GM21526 (cell line): ENCODE measurements around the gene MACROD2.
"Not testable (repeated sequence)": the region's sequence is repeated elsewhere in the genome, so short reads cannot be mapped to it uniquely, and the experiment has no call there.

Source experiments
- ATAC-seq: cut with Tn5 transposase; IDR thresholded peaks from one replicate; pipeline ENCODE4 v1.9.1; 2021; ENCODE audit warnings: moderate library complexity; ENCODE audit not compliant: unreplicated experiment, low FRiP score

The MACROD2 gene

DNA sequence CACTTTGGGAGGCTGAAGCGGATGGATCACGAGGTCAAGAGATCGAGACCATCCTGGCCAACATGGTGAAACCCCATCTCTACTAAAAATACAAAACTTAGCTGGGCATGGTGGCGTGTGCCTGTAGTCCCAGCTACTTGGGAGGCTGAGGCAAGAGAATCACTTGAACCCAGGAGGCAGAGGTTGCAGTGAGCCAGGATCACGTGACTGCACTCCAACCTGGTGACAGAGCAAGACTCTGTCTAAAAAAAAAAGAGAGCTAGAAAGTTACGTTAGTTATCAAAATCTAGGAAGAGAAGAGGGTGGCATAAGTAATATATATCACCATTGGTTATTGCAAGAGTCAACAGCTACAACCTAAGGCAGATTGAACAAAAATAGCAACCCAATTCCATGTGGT is 2017.6 kb downstream of the MACROD2 start:
- ATAC-seq: not testable (repeated sequence)

DNA sequence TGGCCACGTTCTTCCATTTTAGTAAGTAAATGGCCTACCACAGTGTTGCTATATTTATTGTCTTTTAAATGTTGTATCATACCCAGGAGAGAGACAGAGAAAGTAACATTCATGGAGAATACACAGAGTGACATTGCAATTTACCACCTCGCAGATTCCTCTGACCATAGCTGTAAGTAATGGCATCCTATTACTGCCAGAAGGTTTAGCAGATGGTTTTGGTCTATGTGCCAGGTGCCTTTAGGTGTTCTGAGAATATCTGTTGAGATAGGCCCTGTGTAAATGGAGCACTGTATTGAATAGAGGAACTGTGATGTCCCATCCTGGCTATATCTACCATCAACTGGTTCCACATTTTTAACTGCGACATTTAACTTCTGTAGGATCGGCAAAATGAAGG is 2018.3 kb downstream of the MACROD2 start:
- no peak for ATAC-seq

DNA sequence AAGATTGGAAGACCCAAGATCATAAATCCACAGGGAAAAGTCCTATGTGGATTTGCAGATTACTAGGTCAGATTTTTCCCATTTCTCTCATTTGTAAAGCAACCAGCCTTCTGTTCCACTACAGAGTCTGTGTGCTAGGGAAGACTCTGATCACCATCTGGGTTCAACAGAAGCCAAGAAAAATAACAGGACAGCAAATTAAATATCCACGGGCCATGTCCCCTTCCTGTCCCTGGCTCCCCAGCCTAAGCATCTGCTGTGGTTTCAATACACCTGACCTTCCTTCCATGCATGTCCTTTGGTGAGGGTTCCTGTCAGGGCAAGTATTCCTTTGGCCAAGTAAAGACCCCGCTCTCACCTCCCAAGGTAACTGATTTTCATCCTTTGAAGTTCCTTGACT is 2019.1 kb downstream of the MACROD2 start:
- ATAC-seq: no peak

DNA sequence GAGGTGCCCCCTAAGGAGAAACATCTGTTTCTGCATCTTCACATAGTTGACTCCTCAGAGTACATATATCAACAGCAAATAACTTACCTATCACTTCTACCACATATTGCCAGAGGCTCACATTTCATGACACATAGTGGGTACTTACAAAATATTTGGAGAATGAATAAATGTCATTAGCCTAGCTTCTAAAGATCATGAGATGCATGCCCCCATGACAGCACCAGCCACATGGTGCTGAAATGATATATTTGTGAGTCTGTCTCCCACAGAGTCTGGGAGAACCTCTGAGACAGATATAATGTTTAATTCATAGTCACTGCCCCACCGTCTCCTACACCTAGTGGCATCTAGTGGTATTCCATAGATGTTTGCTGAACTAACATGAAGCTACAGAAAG is 2022.3 kb downstream of the MACROD2 start:
- ATAC-seq: no peak

DNA sequence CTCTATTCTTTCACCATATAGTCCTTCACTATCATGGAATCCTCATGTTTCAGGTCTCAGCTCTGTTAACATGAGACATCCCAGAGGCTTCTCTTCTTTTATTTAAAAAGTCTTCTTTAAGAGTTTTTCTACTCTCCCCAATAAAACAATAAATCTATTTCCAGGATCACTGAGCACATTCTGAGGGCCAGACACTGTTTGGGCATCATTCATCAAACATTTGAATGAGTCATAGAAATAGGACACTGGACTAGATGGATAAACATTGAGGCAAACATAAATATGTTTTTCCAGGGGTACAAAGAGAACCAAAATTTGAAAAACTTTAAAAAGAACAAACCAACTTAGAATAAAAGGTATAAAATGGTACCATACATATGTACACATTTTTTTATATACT is 2023.6 kb downstream of the MACROD2 start:
- ATAC-seq: no peak

DNA sequence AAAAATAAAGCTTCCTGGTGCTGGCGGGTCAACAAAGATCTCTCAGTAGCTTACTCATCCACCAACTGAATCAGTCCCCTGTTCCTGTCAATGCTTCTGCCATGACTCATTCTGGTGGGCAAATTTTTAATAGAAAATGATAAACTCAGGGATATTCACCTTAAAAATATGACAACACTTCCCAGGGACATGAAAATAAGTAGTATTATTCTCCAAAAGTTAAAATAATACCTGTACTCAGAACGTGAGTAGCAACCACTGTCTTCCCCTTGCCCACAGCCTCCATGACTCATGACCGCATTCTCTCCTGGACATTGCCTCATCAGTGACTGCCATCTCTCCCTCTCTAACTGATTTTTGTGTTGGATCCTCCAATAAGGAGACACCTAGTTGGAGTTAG is 2025.7 kb downstream of the MACROD2 start:
- no peak for ATAC-seq

DNA sequence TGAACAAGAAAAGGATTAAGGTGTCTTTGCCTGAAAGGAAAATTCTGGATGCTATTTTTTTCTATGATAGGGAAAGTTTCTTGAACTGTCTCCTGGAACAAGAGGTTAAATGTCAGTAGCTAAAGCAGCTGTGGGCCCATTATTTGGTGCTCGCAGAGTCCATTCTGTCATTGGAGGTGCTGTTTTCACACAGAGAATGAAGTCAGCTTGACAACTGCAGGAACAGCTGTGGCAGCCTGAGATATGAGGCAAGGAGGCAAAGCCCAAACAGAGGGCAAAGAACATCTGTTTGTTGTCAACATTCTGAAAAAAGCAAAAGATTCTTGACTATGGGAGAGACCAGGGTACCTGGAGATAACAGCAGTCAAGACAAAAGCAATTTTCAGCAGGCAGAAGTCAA is 2029.8 kb downstream of the MACROD2 start:
- no peak for ATAC-seq

DNA sequence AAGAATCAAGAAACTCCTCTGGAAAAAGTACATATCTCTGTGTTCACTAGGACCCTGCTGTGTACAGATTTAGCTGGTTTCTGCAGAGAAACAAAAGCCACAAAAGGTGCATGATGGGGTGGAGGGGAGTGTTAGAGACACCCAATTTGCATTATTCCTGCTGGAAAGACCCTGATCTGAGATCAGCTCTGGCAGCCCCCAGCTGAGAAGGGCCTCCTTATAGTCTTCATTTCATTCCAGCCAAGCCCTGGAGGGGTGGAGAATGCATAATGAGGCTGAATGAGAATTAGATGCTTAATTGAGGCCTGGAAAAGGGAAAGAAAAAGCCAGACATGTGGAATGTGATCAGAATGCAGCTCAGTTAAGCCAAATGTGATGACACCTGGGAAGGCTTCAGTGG is 2032.4 kb downstream of the MACROD2 start:
- ATAC-seq: no peak

DNA sequence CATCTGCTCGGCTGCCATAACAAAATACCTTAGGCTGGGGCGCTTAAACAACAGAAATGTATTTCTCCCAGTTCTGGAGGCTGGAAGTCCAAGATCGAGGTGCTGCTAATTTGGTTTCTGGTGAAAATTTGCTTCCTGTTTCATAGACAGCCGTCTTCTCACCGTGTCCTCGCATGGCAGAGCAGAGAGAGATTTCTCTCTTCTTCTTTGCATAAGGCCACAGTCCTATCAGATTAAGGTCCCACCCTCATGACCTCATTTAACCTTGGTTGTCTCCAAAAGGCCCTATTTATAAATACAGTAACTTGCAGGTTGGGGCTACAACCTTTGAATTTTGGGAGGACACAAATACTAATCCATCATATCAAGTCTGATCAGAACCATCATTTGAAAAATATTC is 2033.6 kb downstream of the MACROD2 start:
- peak; percentile 76 for ATAC-seq

DNA sequence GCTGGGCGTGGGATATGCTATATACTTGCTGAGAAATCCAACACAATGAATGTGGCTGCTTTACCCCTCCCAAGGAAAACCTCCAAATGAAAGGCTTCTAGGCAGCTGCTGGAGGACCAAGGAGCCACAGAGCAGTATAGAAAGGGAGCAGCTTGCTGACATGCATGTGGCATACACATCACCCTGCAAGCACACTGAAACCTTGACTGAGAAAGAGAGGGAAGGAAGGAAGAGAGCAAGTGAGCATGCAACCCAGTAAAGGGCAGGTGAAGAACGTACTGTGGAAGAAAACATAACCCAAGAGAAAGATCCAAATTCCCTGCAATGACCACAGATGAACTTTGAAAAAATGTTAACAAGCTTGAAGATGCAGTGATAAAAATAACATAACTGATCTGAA is 2034.9 kb downstream of the MACROD2 start:
- no peak for ATAC-seq

DNA sequence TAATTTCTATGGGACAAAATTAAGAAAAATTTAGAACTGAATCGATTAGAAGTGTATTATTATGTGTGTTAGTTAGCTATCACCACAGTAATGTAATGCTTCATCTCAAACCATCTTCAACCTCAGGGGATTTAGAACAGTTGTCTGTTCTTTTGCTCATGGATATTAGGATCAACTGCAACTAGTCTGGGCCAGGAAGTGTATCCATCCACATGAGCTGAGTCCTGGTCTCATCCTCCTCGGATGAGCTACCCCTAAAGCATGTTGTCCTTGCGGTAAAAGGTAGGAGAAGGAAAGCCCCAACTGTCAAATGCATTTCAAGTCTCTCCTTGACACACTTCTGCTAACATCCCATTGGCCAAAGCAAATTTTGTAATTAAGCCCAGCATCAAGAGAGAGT is 2040.3 kb downstream of the MACROD2 start:
- no peak for ATAC-seq

DNA sequence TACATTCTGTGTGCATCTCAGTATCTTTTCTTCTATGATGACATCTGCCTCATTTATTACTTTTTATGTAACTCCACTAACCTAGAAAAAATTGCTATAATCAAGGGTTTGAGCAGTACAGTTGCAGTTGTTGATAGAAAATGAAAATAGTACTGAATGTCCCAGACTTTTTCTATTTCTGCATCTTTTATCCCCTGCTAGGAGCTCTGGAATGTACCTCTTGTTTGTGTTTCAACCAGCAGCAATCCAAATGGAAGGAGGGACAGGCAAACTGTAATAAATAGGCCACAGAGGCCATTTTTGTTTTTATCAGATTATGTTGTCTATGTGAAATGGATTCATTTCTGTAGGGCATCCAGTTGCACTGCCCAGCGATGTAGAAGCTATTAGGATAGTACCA is 2041.0 kb downstream of the MACROD2 start:
- ATAC-seq: no peak

DNA sequence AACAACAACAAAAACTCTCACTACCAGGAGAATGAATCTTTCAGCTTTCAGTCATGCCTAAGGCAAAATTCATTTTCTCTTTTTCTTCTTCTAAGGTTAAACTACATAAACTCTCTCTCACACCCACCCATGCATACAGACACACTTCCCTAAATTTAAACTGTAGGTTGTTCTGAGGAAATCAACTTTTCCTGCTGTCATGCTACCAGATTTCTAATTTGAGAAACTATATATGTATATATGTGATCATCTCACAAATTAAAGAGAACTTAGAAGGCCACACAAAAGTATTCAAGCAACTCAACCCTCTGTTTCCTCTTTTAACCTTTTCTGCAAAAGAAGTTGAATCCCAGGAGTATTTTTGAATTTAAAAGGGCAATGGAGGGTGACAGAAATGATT is 2045.4 kb downstream of the MACROD2 start:
- ATAC-seq: no peak

DNA sequence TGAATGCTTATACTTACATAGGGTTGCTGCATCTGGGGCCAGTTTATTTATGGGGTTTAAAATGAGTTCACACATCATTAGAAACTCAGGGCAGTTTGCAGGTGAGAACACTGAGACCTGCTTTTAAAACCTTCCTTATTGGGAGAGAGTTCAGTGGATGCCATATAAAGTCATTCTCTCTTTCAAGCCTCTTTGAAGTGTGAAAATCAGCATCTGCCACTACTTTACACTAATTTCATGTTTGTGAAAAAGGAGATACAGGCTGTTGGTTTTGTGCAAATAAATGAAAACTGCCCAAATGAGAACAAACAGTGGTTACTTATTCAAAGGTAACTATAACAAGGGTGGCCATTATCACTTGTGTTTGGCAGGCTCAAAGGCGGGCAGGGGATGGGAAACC is 2047.4 kb downstream of the MACROD2 start:
- no peak for ATAC-seq

DNA sequence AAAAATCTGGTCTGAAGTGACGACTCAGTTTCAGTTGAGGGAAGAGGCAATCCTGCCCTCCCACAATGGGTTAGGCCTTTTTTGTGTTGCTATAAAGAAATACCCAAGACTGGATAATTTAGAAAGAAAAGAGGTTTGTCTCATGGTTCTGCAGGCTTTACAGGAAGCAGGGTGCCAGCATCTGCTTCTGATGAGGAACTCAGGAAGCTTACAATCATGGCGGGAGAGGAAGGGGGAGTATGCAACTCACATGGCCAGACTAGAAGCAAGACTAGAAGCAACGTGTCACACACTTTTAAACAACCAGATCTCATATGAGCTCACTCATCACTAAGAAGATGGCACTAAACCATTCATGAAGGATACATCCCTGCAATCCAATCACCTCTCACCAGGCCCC is 2048.6 kb downstream of the MACROD2 start:
- no peak for ATAC-seq

DNA sequence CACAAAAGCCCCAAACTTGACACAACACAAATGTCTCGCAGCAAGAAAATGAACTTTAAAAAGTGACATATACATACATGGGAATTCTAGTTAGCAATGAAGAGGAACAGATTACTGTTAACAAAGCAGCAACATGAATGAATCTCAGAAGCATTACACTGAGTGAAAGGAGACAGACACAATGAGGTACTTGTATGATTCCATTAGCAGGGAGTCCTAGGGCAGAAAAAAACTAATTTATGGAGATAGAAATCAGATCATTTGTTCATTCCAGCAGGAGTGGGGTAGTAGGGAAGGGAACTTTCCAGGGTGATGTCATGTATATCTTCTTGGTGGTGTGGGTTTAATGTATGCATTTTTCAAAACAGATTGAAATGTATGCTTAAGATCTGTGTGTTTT is 2053.6 kb downstream of the MACROD2 start:
- no peak for ATAC-seq

DNA sequence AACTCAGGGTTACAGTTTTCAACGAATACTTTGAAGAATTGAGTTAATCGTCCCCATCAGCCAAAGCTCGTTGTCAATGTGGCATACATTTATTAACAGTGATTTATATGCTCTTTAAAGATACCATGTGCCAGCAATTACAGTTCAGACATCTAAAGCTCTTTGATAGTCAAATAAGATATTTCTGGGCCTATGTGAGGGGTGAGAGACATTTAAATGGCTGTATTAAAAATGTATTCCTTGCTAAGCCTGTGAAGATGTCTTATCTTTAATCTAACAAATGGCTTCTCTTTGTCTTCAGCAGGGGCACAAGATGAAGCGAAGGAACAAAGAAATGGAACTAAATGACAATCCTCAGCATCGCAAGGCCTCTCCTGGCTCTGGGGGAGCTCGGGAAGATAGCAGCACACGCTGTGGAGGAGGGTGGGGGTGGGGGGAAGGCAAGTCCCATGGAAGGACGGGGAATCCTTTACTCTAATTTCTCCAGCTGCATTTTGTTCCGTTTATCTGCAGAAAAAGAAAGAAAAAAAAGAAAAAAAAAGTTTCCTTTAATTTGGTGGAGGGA is 2054.3 kb downstream of the MACROD2 start:
- ATAC-seq: no peak

DNA sequence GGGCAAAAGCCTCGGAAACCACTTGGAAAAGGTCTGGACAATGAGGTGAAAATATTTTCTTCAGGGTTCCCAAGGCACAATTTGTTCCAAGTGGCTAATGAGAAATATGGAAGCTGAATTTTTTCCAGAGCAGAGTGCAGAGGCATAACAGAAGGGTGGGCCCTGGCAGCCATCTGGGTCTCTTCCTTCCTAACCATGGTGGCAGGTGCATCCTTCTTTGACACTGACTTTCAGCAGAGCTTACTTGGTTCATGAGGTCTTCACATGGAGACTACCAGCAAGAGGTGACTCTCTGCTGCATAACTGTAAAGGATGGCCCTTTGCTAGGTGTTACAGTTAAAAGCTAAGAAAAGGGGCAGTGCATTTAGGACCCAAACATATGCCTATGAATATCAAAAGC is 2055.1 kb downstream of the MACROD2 start:
- no peak for ATAC-seq

DNA sequence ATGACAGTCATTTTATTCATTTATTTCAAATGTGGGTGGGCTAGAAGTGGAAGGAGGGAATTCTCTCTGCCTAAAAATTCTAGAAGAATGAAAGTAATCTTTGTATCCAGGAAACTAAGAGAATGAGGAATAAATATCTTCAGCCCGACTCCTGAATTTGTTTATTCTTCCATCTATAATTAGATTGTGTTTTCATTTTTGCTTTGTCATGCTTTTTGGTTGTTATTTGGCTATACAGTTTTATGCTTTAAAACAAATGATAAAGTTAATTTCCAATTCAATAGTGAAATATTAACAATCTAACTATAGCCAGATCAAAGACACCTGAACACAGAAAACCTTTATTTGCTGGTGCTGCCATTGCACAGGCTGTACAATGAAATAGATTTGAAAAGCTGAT is 2056.7 kb downstream of the MACROD2 start:
- no peak for ATAC-seq

DNA sequence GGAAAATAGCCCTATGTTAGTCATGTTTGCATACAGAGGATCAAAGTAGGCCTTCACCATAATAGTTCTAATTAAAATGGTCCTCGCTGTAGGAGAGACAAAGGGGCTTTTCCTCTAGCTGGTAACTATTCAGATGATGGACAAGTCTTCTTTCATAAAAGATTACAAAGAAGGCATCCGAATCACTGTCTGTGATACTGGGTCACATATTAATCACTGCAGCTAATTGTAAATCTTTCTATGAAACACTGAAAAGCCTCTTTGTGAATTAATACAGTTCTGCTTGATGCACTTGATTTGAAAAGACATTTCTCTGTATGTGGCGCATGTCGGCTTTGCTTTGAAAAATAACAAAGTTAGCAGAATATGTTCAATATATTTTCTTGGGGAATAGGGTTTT is 2057.1 kb downstream of the MACROD2 start:
- no peak for ATAC-seq

DNA sequence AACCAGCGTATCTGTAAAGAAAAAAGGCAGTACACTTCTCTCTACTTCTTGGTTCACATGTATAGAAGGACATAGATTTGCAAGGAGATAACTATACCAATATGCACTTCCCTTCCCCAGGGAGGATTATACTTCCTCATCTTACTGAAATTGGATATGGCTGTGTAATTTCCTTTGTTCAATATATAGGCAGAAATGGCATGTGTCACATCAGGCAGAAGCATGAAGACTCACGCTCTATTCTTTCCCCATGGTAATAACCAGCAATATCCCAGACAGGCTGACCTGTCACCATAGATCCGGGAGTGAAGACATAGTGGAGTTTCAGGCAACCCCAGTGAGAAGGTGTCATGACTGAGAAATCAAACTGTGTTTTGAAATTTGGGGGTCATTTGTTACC is 2059.7 kb downstream of the MACROD2 start:
- ATAC-seq: no peak

DNA sequence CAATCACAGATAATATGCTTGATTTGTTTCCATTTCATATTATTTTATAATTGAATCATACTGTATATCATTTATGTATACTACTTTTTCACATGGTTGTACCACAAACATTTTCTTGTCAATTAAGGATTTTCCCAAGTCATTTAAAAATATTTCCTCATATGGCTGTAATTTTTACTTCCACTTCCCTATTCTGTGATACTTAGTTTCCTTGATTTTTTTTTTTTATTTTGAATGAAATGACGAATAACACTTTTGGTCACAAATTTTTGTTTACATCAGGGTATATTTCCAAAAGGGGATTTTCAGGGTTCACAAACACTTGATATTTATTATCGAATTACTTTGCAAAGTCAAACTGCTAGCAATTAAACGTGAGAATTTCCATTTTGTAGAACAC is 2062.3 kb downstream of the MACROD2 start:
- ATAC-seq: no peak

DNA sequence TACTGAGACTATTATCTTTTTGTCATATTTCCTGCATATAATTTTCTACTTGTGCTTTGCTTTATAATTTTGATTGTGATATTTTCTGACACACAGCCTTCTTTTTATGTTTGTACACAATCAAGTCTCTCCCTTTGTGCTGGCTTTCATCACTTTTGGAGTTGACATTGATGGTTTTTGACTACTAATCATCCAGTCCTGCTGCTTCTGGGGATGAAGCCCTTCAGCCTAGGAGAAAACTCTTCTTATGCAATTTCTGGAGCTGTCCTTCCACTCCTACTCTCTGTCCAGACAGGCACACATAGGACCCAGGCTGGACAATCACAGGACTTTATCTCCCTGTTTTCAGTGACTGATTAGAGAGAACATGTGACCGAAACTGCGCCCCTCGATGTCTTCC is 2063.0 kb downstream of the MACROD2 start:
- no peak for ATAC-seq
